ELF-1 (cell line): ENCODE results near the gene HACE1.
"Not testable (repeated sequence)": the region's sequence is repeated elsewhere in the genome, so short reads cannot be mapped to it uniquely, and the experiment has no call there.

ENCODE experiments used
- DNase-seq: peaks from one replicate; pipeline ENCODE4 v3.0.0-alpha.2; 2016; ENCODE audit warnings: low read depth, low spot score

HACE1 gene

DNA sequence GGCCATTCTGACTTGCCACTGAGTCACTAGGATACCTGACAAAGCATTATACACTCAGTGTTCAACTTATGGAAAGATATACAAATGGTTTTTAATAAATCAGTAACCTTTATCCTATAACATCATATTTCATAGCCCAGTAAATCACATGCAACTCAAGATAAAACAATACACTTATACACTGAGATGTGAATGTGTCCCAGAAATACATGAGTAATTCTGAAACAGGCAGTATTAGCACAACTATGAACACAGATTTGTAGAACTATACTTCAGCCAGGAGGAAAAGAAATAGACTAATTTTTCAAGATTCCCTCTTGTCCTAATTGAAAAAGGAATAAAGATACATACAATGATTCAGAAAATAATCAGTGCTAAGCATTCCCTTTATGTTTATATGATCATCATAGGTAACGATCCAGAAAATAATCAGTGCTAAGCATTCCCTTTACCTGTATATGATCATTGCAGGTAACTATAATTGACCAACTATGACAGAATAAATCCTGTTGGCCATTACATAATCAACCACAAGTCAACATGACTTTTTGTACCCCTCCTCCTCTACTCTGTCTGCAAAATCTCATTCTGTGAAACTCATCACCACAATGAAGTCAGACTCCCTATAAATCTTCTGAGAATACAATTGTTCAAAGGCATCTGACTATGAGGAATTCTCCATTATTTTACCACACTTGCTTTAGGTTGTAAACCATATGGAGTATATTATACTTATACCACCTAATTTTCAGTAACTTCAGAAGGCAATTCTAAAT is 30.3 kb downstream of the HACE1 start:
- no peak for DNase-seq

- no peak for DNase-seq
Observed at GRCh38 chr6:104828478-104828877, 31.2 kb downstream of the HACE1 start.

DNA sequence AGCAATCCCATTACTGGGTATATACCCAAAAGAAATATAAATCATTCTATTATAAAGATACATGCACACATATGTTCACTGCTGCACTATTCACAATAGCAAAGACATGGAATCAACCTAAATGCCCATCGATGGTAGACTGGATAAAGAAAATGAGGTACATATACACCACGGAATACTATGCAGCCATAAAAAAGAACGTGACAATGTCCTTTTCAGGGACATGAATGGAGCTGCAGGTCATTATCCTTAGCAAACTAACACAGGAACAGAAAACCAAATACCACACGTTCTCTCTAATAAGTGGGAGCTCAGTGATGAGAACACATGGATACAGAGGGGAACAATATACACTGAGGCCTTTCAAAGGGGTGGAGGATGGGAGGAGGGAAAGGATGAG is 38.9 kb downstream of the HACE1 start:
- not testable (repeated sequence) for DNase-seq

DNA sequence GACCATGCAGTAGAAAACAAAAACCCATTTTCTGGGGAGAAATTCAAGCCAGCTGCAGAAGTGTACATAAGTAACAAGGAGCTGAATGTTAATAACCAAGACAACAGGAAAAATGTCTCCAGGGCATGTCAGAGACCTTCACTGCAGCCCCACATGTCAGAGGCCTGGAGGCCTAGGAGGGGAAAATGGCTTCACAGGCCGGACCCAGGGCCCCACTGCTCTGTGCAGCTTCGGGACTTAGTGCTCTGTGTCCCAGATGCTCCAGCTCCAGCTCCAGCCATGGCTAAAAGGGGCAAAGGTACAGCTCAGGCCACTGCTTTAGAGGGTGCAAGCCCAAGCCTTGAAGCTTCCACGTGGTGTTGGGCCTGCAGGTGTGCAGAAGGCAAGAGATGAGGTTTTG is 43.6 kb downstream of the HACE1 start:
- no peak for DNase-seq

DNA sequence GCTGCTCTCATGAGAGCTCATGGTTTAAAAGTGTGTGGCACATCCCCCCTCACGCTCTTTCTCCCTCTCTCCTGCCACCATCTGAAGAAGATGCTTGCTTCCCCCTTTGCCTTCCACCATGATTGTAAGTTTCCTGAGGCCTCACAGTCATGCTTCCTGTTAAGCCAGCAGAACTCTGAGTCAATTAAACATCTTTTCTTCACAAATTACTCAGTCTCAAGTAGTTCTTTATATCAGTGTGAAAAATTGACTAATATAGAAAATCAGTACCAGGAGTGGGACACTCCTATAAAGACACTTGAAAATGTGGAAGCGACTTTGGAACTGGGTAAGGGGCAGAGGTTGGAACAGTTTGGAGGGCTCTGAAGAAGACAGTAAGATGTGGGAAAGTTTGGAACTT is 45.0 kb downstream of the HACE1 start:
- DNase-seq, result no peak

DNA sequence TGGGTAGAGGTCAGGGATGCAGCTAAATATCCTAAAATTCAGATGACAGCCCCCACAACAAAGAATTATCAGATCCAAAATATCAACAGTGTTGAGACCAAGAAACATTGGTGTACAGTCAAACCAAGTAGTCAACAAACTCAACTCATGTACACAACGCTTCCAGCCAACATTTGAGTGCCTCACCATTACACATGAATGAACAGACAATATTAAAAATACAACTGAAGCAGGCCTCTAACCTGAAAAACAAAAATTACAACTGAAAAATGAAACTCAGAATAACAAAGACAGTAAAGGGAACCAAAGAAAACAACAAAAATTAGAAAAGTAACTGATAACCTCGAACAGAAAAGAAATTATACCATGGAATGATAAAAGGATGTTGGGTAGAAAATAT is 46.2 kb downstream of the HACE1 start:
- DNase-seq, result no peak

GRCh38 chr6:104809116-104809515 is 50.6 kb downstream of the HACE1 start:
- no peak for DNase-seq

DNA sequence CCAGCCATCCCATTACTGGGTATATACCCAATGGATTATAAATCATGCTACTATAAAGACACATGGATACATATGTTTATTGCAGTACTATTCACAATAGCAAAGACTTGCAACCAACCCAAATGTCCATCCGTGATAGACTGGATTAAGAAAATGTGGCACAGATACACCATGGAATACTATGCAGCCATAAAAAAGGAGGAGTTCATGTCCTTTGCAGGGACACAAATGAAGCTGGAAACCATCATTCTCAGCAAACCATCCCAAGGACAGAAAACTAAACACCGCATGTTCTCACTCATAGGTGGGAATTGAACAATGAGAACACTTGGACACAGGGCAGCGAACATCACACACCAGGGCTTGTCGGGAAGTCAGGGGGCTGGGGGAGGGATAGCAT is 54.4 kb downstream of the HACE1 start:
- DNase-seq, result not testable (repeated sequence)

GRCh38 chr6:104799134-104799657 is 60.5 kb downstream of the HACE1 start:
- DNase-seq, result no peak

- no peak for DNase-seq
Observed at GRCh38 chr6:104796031-104796785, 63.5 kb downstream of the HACE1 start.

DNA sequence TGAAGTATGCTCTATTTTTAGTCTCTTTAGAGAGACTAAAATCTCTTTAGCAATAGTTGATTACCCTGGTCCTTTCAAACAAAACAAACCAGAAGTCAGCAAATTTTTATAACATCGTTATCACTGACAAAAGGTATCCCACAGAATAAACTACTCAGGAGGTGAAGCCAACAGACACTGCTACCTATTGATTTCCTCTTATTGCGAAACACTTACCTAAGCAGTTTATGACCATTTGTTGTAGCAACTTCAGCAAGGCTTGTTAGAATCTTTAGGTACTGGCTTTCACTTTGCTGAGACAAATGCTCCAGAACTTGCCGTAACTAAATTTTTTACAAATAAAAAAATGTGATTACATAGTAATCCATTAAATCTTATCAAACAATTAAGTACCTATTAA is 64.4 kb downstream of the HACE1 start:
- no peak for DNase-seq

GRCh38 chr6:104789770-104790190 is 69.9 kb downstream of the HACE1 start:
- no peak for DNase-seq

DNA sequence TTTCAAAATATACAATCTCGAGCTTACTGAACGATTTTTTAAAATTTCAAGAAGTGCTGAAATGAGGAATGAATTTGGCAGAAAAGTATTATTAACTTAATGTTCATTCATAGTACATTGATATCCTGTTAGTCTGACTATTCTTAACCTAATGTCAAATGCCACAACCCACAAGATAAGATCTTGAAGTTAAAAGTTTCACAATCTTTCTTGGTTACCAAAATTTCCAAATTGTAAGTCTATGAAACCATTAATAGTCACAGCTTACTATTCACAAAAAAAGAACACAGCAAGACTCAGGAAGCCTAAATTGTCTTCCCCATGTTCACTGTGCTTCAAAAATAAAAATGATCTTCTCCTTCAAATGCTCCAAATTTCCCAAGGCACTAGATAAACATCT is 71.3 kb downstream of the HACE1 start:
- no peak for DNase-seq

GRCh38 chr6:104787305-104787704 is 72.4 kb downstream of the HACE1 start:
- DNase-seq, result no peak

GRCh38 chr6:104784884-104785283 is 74.8 kb downstream of the HACE1 start:
- no peak for DNase-seq

GRCh38 chr6:104771258-104771832 is 88.4 kb downstream of the HACE1 start:
- DNase-seq, result no peak

- DNase-seq, result no peak
Observed at GRCh38 chr6:104768906-104769305, 90.8 kb downstream of the HACE1 start.

- DNase-seq, result no peak
Observed at GRCh38 chr6:104766595-104766994, 93.1 kb downstream of the HACE1 start.

- no peak for DNase-seq
Observed at GRCh38 chr6:104754788-104755409, 104.8 kb downstream of the HACE1 start.

DNA sequence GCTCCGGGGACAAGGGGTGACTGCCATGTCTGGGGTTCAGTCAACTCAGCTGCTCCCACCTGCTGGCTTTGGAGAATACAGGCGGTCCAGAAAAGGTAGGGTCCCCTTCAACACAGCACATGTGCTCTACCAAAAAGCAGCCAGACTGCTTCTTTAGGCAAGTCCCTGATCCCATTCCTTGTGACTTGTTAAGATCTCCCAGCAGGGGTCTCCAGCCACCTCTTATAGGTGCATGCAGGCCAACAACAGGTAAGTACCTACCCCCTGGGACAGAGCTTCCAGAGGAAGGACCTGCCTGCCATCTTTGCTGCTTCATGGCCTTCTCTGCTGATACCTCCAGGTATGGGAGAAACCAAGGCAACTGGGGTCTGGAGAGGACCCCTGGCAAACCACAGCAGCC is 106.5 kb downstream of the HACE1 start:
- no peak for DNase-seq

DNA sequence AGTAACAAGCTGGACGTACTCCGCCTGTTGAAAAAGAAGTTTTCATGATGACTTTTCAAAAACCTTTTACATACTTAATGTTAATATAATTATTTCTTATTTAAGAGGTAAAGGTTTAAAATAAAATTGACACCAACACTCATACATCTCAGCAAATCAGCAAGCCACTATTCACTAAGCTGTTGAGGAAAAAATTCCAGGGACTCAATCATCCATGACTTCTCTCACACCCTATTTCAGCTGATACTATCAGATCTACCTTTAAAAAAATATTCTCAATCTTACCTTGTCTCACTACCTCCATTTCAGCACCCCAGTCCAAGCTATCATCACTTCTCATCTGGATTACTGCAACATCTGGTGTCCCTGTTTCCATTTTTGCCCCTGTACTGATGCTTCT is 109.3 kb downstream of the HACE1 start:
- no peak for DNase-seq

GRCh38 chr6:104739124-104739523 is 120.6 kb downstream of the HACE1 start:
- not testable (repeated sequence) for DNase-seq
